Measurements from ENCODE around the gene HNRNPM. TPM values are rescaled to one million over a fixed set of nuclear protein-coding genes. Genes with fewer than 3 reads are reported as not detected.
A peak's percentile ranks its signal among the peaks of the same experiment; 100 is the strongest.

Gene HNRNPM
- total RNA-seq, 1 experiment from 2014 or later, result 468 TPM

DNA sequence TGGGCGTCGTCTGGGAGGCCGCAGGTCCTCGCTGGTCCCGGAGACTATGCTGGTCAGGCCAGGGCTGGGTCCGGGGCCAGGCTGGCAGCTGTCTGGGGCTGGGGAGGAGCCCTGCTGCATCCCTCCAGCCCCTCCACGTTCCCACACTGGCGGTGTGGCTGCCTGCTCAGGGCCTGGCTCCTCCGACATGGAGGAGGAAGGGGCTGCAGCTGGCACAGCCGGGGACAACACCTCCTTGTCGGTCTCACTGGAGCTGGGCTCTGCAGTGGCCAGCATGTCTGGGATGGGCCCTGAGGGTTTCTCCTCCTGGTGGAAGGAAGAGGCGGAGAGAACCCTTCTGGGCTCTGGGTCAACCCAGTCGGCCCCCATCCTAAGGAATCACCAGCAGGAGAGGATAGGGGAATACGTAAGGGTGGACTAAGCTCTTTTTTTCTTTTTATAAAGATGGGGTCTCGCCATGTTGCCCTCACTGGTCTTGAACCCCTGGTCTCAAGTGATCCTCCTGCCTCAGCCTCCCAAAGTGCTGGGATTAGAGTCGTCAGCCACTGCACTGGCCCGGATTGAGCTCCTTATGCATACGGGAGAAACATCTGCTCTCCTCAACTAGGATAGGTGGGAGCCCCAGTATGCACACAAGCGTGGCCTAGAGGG is 68.4 kb downstream of the HNRNPM start:
- Mint-ChIP-seq H3K36me3 (ENCODE audit: insufficient read depth in 1 of 3, low read depth in 3 of 3) (peaks cover 2 to 10% (median 7%) of the 10 kb centered on the region in 3 experiments; a peak in 3 of 7 replicates), H3K9me3 (no peaks in the 10 kb centered on the region; a peak in 1 of 5 replicates), H3K4me3 (peak overlapping the region; percentile 94), H3K27ac (peak overlapping the region; percentile 99), H3K4me1 (peaks cover 11 to 24% of the 10 kb centered on the region in 2 experiments), H3K27me3 (ENCODE audit: low read depth) (no peaks in the 10 kb centered on the region; the same call in 1 of the 2 replicates)
- Histone ChIP-seq H3K23me2 (ENCODE audit: insufficient read length, low read depth, low read length, poor library complexity, severe bottlenecking) (peaks cover 9% of the 10 kb centered on the region), H3K4me1 (ENCODE audit: insufficient read depth, low read length) (no peaks in the 10 kb centered on the region; the same call in 1 of the 2 replicates), H3K56ac (ENCODE audit: insufficient read length, low read depth, low read length) (no peak overlapping the region), H2AFZ (ENCODE audit: low read length) (no peak overlapping the region), H3K79me2 (ENCODE audit: insufficient read depth, low read length) (no peaks in the 10 kb centered on the region), H2BK120ac (ENCODE audit: low read depth, low read length, poor library complexity, severe bottlenecking) (no peak overlapping the region), H3K27me3 (ENCODE audit: insufficient read depth, low read length) (no peaks in the 10 kb centered on the region), H3K79me1 (ENCODE audit: insufficient read depth, low read depth, low read length, poor library complexity, severe bottlenecking) (no peaks in the 10 kb centered on the region), H3K18ac (ENCODE audit: insufficient read length, low read depth, low read length) (no peak overlapping the region), H4K20me1 (ENCODE audit: control insufficient read depth, insufficient read depth, insufficient read length) (no peaks in the 10 kb centered on the region), H3K9ac (ENCODE audit: extremely low read depth, insufficient read length, low read length) (no peak overlapping the region), H4K91ac (ENCODE audit: insufficient read length, low read depth, low read length) (no peak overlapping the region), H2BK5ac (ENCODE audit: insufficient read length, low read length) (no peak overlapping the region), H2AK5ac (ENCODE audit: insufficient read length, low read length) (no peak overlapping the region), H3K4ac (ENCODE audit: low read depth, low read length) (no peak overlapping the region), H2BK20ac (ENCODE audit: low read depth, low read length, poor library complexity, severe bottlenecking) (no peak overlapping the region), H4K5ac (ENCODE audit: insufficient read length, low read depth, low read length) (no peak overlapping the region), H3T11ph (ENCODE audit: low read length) (no peak overlapping the region), H3K23ac (ENCODE audit: insufficient read length, low read depth, low read length) (no peak overlapping the region), H3K14ac (ENCODE audit: insufficient read depth, low read length) (peak overlapping the region; percentile 49; the same call in 1 of the 2 replicates), H3K4me2 (ENCODE audit: insufficient read depth, insufficient read length, low read length) (peak overlapping the region; percentile 50), H3K9me3 (ENCODE audit: control insufficient read depth, low read depth, low read length) (no peaks in the 10 kb centered on the region), H2BK12ac (ENCODE audit: insufficient read length, low read depth, low read length) (no peak overlapping the region), H2BK15ac (ENCODE audit: low read depth, low read length) (no peak overlapping the region), H4K8ac (replicated peaks; ENCODE audit: insufficient read length, low read depth, low read length) (no peak overlapping the region), H3K27ac (ENCODE audit: insufficient read length, low read depth, low read length) (peak overlapping the region; percentile 13)
- peak; percentile 42 for DNase-seq
- TF ChIP-seq, protein P1, sequence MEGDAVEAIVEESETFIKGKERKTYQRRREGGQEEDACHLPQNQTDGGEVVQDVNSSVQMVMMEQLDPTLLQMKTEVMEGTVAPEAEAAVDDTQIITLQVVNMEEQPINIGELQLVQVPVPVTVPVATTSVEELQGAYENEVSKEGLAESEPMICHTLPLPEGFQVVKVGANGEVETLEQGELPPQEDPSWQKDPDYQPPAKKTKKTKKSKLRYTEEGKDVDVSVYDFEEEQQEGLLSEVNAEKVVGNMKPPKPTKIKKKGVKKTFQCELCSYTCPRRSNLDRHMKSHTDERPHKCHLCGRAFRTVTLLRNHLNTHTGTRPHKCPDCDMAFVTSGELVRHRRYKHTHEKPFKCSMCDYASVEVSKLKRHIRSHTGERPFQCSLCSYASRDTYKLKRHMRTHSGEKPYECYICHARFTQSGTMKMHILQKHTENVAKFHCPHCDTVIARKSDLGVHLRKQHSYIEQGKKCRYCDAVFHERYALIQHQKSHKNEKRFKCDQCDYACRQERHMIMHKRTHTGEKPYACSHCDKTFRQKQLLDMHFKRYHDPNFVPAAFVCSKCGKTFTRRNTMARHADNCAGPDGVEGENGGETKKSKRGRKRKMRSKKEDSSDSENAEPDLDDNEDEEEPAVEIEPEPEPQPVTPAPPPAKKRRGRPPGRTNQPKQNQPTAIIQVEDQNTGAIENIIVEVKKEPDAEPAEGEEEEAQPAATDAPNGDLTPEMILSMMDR (conservative IDR thresholded peaks at IDR 0.05), result no peak
- no CpG with 5 or more reads among the region's 19 CpGs for WGBS (ENCODE audit: extremely low coverage, insufficient read length, low lambda C conversion rate)

All from H9 (cell line).